Neural cell (in vitro differentiated cells): Measurements from ENCODE around the gene ADD1.

Experiments used
- EP300 ChIP-seq: fragments of 450-650 bp; conservative IDR thresholded peaks from 2 replicates; pipeline ENCODE4 v1.6.1; 2014; ENCODE audit warnings: antibody characterized with exemption, mild to moderate bottlenecking, moderate library complexity; ENCODE audit not compliant: poor library complexity, severe bottlenecking
- EZH2 ChIP-seq: fragments of 200-600, 300-800 bp; shearing (Covaris generic), sonication (generic); IDR thresholded peaks from 2 replicates; pipeline ENCODE4 v1.6.1; 2014; ENCODE audit warnings: antibody characterized with exemption, low read length, borderline replicate concordance, mild to moderate bottlenecking; ENCODE audit not compliant: insufficient read depth, poor library complexity, severe bottlenecking
- RAD21 ChIP-seq: fragments of 450-650 bp; conservative IDR thresholded peaks from 2 replicates; pipeline ENCODE4 v1.6.1; 2014; ENCODE audit warnings: antibody characterized with exemption, mild to moderate bottlenecking, moderate library complexity
- TAF1 ChIP-seq: IDR thresholded peaks from 2 replicates; pipeline ENCODE4 v1.6.1; 2012; ENCODE audit warnings: low read depth
- TF ChIP-seq, protein P1 (sequence below): fragments of 450-650 bp; IDR thresholded peaks from 2 replicates; pipeline ENCODE4 v1.5.1; 2014; ENCODE audit warnings: antibody characterized with exemption, mild to moderate bottlenecking, moderate library complexity; ENCODE audit not compliant: poor library complexity, severe bottlenecking

GRCh38 chr4:2805712-2806389, 37.8 kb upstream of the ADD1 start:
- TF ChIP-seq, protein P1, sequence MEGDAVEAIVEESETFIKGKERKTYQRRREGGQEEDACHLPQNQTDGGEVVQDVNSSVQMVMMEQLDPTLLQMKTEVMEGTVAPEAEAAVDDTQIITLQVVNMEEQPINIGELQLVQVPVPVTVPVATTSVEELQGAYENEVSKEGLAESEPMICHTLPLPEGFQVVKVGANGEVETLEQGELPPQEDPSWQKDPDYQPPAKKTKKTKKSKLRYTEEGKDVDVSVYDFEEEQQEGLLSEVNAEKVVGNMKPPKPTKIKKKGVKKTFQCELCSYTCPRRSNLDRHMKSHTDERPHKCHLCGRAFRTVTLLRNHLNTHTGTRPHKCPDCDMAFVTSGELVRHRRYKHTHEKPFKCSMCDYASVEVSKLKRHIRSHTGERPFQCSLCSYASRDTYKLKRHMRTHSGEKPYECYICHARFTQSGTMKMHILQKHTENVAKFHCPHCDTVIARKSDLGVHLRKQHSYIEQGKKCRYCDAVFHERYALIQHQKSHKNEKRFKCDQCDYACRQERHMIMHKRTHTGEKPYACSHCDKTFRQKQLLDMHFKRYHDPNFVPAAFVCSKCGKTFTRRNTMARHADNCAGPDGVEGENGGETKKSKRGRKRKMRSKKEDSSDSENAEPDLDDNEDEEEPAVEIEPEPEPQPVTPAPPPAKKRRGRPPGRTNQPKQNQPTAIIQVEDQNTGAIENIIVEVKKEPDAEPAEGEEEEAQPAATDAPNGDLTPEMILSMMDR = no peak
- no peak for TF ChIP-seq RAD21
- no peak for TF ChIP-seq EZH2
- no peak for TF ChIP-seq EP300
- no peak for TF ChIP-seq TAF1
